SK-N-SH (cell line): ENCODE measurements around the gene HSPH1.

ENCODE experiments used
- CTCF ChIP-seq: fragments of 200-600 bp; sonication (generic); IDR thresholded peaks from 2 replicates; pipeline ENCODE4 v1.6.1; 2017; ENCODE audit warnings: antibody characterized with exemption, mild to moderate bottlenecking, moderate library complexity
- EP300 ChIP-seq, 2 experiments: IDR thresholded peaks; 2 replicates each; pipeline versions ENCODE4 v1.4.0 to v1.6.1; 2012; ENCODE audit warnings: borderline replicate concordance in 1 of 2, low read depth in 1 of 2, low read length in 1 of 2
- FOSL2 ChIP-seq: IDR thresholded peaks from 2 replicates; pipeline ENCODE4 v1.4.0; 2012; ENCODE audit warnings: low read depth, mild to moderate bottlenecking, moderate library complexity, borderline replicate concordance
- JUND ChIP-seq: IDR thresholded peaks from 2 replicates; pipeline ENCODE4 v1.4.0; 2012
- MAX ChIP-seq: IDR thresholded peaks from 2 replicates; pipeline ENCODE4 v1.4.0; 2012; ENCODE audit warnings: low read depth
- NFIC ChIP-seq: IDR thresholded peaks from 2 replicates; pipeline ENCODE4 v1.4.0; 2012; ENCODE audit warnings: borderline replicate concordance
- PBX3 ChIP-seq: IDR thresholded peaks from 2 replicates; pipeline ENCODE4; 2012
- RAD21 ChIP-seq: IDR thresholded peaks from 2 replicates; pipeline ENCODE4 v1.6.1; 2012; ENCODE audit warnings: mild to moderate bottlenecking, low read length
- RCOR1 ChIP-seq: fragments of 150-350 bp; IDR thresholded peaks from 2 replicates; pipeline ENCODE4 v1.6.1; 2017; ENCODE audit warnings: antibody characterized with exemption, low read length
- REST ChIP-seq: IDR thresholded peaks from 2 replicates; pipeline ENCODE4 v1.6.1; 2012; ENCODE audit warnings: mild to moderate bottlenecking, low read depth, low read length, moderate library complexity
- TAF1 ChIP-seq: IDR thresholded peaks from 2 replicates; pipeline ENCODE4 v1.6.1; 2012; ENCODE audit warnings: low read depth, mild to moderate bottlenecking, low read length, moderate library complexity, borderline replicate concordance
- USF2 ChIP-seq: fragments of 150-350 bp; IDR thresholded peaks from 2 replicates; pipeline ENCODE4 v1.6.1; 2017; ENCODE audit warnings: antibody characterized with exemption, low read length, low read depth, borderline replicate concordance
- YY1 ChIP-seq: IDR thresholded peaks from 2 replicates; pipeline ENCODE4 v1.4.0; 2012; ENCODE audit warnings: low read depth, mild to moderate bottlenecking

- TF ChIP-seq NFIC (no peak), RCOR1 (no peak), USF2 (no peak), JUND (no peak), CTCF (no peak), REST (no peak), EP300 (IDR thresholded peaks at IDR 0.05; ENCODE audit: borderline replicate concordance in 1 of 2, low read depth in 1 of 2, low read length in 1 of 2) (no peak), TAF1 (no peak), MAX (no peak), PBX3 (no peak), YY1 (no peak), FOSL2 (no peak), RAD21 (no peak)
These were observed 46.1 kb downstream of the HSPH1 start for GRCh38 chr13:31115616-31116015.
